HepG2 (cell line): ENCODE results near the gene TGFBRAP1. TPM values are rescaled to one million over a fixed set of nuclear protein-coding genes. Genes with fewer than 3 reads are reported as not detected.

ENCODE experiments used
- EHMT2 ChIP-seq: fragments of 200-600 bp; sonication (generic); IDR thresholded peaks from 2 replicates; pipeline ENCODE4 v1.7.0; 2017; ENCODE audit warnings: antibody characterized with exemption, low read depth, low read length, borderline replicate concordance
- ETV6 ChIP-seq: sonication (generic); formaldehyde crosslinking; conservative IDR thresholded peaks from 2 replicates; pipeline ENCODE4 v1.4.0; 2020; ENCODE audit warnings: missing genetic modification reagents
- GFI1 ChIP-seq: sonication (generic); formaldehyde crosslinking; IDR thresholded peaks from 2 replicates; pipeline ENCODE4 v1.5.0; 2020; ENCODE audit warnings: missing genetic modification reagents, mild to moderate bottlenecking, borderline replicate concordance
- HDAC1 ChIP-seq: sonication (generic); formaldehyde crosslinking; IDR thresholded peaks from 2 replicates; pipeline ENCODE4 v1.5.1; 2020; ENCODE audit warnings: mild to moderate bottlenecking, missing genetic modification reagents
- JUNB ChIP-seq: sonication (generic); formaldehyde crosslinking; IDR thresholded peaks from 2 replicates; pipeline ENCODE4 v1.8.0; 2022; ENCODE audit warnings: missing genetic modification reagents, mild to moderate bottlenecking, borderline replicate concordance
- KLF12 ChIP-seq: sonication (generic); formaldehyde crosslinking; IDR thresholded peaks from 2 replicates; pipeline ENCODE4 v1.4.0; 2020; ENCODE audit warnings: missing genetic modification reagents, borderline replicate concordance
- NR2F6 ChIP-seq, 2 experiments: IDR thresholded peaks; 2 replicates each; pipeline ENCODE4 v1.6.1; 2016; ENCODE audit warnings: antibody characterized with exemption in 1 of 2, mild to moderate bottlenecking in 1 of 2
- PAF1 ChIP-seq: IDR thresholded peaks from 2 replicates; pipeline ENCODE4 v1.6.1; 2016; ENCODE audit warnings: missing genetic modification reagents, missing compliant biosample characterization
- SP1 ChIP-seq, 2 experiments: fragments of 450-650 bp in 1 of 2; sonication (generic) in 1 of 2; formaldehyde crosslinking in 1 of 2; IDR thresholded peaks; 2 replicates each; pipeline versions ENCODE4 v1.4.0 to v1.6.1; 2016 to 2020; ENCODE audit warnings: missing genetic modification reagents in 1 of 2
- TCF7 ChIP-seq: sonication (generic); IDR thresholded peaks from 2 replicates; pipeline ENCODE4 v1.6.1; 2016; ENCODE audit warnings: antibody characterized with exemption, low read depth
- XBP1 ChIP-seq: sonication (generic); formaldehyde crosslinking; IDR thresholded peaks from 2 replicates; pipeline ENCODE4 v1.5.0; 2020; ENCODE audit warnings: missing genetic modification reagents
- ZNF430 ChIP-seq: sonication (generic); formaldehyde crosslinking; IDR thresholded peaks from 2 replicates; pipeline ENCODE4 v1.9.0; 2021; ENCODE audit warnings: mild to moderate bottlenecking, missing genetic modification reagents
- ZNF567 ChIP-seq: sonication (generic); formaldehyde crosslinking; IDR thresholded peaks from 2 replicates; pipeline ENCODE4 v1.8.1; 2023; ENCODE audit warnings: mild to moderate bottlenecking, missing genetic modification reagents, borderline replicate concordance
- ZNF773 ChIP-seq: sonication (generic); formaldehyde crosslinking; IDR thresholded peaks from 2 replicates; pipeline ENCODE4 v1.4.0; 2020; ENCODE audit warnings: missing genetic modification reagents, borderline replicate concordance
- ZNF788 ChIP-seq: sonication (generic); formaldehyde crosslinking; IDR thresholded peaks from 2 replicates; pipeline ENCODE4 v1.5.0; 2020; ENCODE audit warnings: mild to moderate bottlenecking, missing genetic modification reagents, borderline replicate concordance
- ZNF879 ChIP-seq: sonication (generic); formaldehyde crosslinking; IDR thresholded peaks from 2 replicates; pipeline ENCODE4 v1.8.1; 2023; ENCODE audit warnings: missing genetic modification reagents
- polyA plus RNA-seq, 8 experiments: library from polyadenylated mRNA; depleted of rRNA in 3 of 8; stranded (reverse) in 7 of 8; unstranded in 1 of 8; fragments of >200 nt; fragmentation: Illumina TruSeq in 4 of 8; extraction: Trizol in 4 of 8; gene quantifications; 2 replicates each; pipeline versions ENCODE4 v1.2.1 to v1.2.3, GENCODE V29; 2011 to 2016; ENCODE audit warnings: low read depth in 4 of 8, missing spikeins in 1 of 8, mixed read lengths in 1 of 8; ENCODE audit not compliant: insufficient read depth in 1 of 8
- total RNA-seq, 5 experiments: library from RNA; depleted of rRNA; stranded (reverse); fragments of >200 nt; fragmentation: Illumina TruSeq; extraction: Trizol; gene quantifications; 2 replicates each; pipeline ENCODE4 v1.2.3, GENCODE V29; 2016; ENCODE audit warnings: low read depth in 1 of 5
- TF ChIP-seq, protein P1 (sequence below): sonication (generic); formaldehyde crosslinking; IDR thresholded peaks from 2 replicates; pipeline ENCODE4 v1.4.0; 2020; ENCODE audit warnings: missing genetic modification reagents
- TF ChIP-seq, protein P2 (sequence below): sonication (generic); formaldehyde crosslinking; IDR thresholded peaks from 2 replicates; pipeline ENCODE4 v1.8.0; 2022; ENCODE audit warnings: mild to moderate bottlenecking, missing genetic modification reagents, borderline replicate concordance
- TF ChIP-seq, protein P3 (sequence below): IDR thresholded peaks from 2 replicates; pipeline ENCODE4 v1.6.1; 2016; ENCODE audit warnings: missing compliant biosample characterization, missing genetic modification reagents, borderline replicate concordance
- TF ChIP-seq, protein P4 (sequence below): IDR thresholded peaks from 2 replicates; pipeline ENCODE4 v1.6.1; 2012; ENCODE audit warnings: low read depth, low read length, improper control_type of control experiment
- TF ChIP-seq, protein P5 (sequence below): sonication (generic); IDR thresholded peaks from 2 replicates; pipeline ENCODE4 v1.6.1; 2016; ENCODE audit warnings: low read depth, borderline replicate concordance

Gene TGFBRAP1
- total and polyA plus RNA-seq, 2 of the 13 experiments (the other 11 are each of a cell fraction or from before 2014, with no cell fraction given), result 12.7 to 22.9 TPM

DNA sequence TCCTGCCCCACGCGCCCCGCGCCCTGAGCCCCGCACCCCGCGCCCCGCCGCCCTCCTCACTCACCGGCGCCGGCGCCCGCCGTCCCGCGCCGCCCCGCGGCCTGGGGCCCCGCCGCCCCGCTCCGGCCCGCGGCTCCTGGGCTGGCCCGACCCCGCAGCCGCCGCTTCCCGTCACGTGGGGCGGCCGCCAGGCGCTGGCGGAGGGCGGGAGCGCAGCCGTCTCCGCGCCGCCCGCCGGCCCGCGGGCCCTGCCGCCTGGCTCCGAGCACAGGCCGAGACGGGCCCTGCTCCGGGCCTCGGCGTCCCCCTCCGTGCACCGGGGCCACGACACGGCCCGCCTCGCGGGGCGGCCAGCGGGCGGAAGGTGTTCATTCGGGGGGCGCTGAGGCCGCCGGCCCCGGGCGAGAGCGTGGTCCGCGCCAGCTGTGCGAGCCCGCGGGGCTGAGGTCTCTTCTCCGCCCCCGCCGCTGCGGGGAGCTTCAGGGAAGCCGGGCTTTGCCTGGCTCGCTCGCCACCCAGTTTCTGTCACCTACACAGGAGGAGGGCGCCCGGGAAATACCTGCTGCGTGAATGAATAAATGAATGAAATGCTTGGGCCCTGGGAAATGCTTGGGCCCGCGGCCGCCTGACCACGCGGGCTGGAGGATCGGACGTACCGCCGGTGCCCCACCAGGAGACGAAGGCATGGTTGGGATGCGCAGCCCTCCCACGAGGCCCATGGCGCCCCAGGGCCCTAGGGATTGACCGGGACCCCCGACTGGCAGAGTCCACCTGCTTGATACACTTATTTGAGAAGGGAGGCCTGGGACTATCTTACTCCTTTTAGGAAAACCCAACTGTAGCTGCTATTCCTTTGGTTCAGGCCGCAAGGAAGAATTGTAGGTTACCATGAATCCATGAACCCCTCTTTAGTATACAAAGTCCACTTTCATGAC, at the start of gene TGFBRAP1 (continued):
- TF ChIP-seq ZNF430 (CRISPR knock-in tag) (0 out of 2 replicates have a peak, but pooled peaks have one; percentile 40), PAF1 (CRISPR knock-in tag) (no peak), HDAC1 (CRISPR knock-in tag) (no peak), JUNB (CRISPR knock-in tag) (no peak), XBP1 (CRISPR knock-in tag) (no peak), KLF12 (CRISPR knock-in tag) (peak; percentile 56; the same call in 1 of the 2 replicates), NR2F6 (IDR thresholded peaks at IDR 0.05) (no peak), NR2F6 (CRISPR knock-in tag; IDR thresholded peaks at IDR 0.05) (no peak), ZNF567 (peak; percentile 41; the same call in 1 of the 2 replicates), ETV6 (no peak), ZNF879 (CRISPR knock-in tag) (0 out of 2 replicates have a peak, but pooled peaks have one; percentile 17), SP1 (IDR thresholded peaks at IDR 0.05) (no peak), SP1 (CRISPR knock-in tag; IDR thresholded peaks at IDR 0.05) (no peak), EHMT2 (peak; percentile 66; the same call in 1 of the 2 replicates), ZNF773 (CRISPR knock-in tag) (peak; percentile 93; the same call in 1 of the 2 replicates), TCF7 (no peak), ZNF788 (CRISPR knock-in tag) (peak; percentile 50; the same call in 1 of the 2 replicates), GFI1 (peak; percentile 66; the same call in 1 of the 2 replicates)
- TF ChIP-seq, protein P1, sequence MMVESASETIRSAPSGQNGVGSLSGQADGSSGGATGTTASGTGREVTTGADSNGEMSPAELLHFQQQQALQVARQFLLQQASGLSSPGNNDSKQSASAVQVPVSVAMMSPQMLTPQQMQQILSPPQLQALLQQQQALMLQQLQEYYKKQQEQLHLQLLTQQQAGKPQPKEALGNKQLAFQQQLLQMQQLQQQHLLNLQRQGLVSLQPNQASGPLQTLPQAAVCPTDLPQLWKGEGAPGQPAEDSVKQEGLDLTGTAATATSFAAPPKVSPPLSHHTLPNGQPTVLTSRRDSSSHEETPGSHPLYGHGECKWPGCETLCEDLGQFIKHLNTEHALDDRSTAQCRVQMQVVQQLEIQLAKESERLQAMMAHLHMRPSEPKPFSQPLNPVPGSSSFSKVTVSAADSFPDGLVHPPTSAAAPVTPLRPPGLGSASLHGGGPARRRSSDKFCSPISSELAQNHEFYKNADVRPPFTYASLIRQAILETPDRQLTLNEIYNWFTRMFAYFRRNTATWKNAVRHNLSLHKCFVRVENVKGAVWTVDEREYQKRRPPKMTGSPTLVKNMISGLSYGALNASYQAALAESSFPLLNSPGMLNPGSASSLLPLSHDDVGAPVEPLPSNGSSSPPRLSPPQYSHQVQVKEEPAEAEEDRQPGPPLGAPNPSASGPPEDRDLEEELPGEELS (CRISPR knock-in tag), result peak; percentile 57
- TF ChIP-seq, protein P2, sequence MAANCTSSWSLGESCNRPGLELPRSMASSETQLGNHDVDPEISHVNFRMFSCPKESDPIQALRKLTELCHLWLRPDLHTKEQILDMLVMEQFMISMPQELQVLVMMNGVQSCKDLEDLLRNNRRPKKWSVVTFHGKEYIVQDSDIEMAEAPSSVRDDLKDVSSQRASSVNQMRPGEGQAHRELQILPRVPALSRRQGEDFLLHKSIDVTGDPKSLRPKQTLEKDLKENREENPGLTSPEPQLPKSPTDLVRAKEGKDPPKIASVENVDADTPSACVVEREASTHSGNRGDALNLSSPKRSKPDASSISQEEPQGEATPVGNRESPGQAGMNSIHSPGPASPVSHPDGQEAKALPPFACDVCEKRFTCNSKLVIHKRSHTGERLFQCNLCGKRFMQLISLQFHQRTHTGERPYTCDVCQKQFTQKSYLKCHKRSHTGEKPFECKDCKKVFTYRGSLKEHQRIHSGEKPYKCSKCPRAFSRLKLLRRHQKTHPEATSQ, result 0 out of 2 replicates have a peak, but pooled peaks have one; percentile 47
- TF ChIP-seq, protein P3, sequence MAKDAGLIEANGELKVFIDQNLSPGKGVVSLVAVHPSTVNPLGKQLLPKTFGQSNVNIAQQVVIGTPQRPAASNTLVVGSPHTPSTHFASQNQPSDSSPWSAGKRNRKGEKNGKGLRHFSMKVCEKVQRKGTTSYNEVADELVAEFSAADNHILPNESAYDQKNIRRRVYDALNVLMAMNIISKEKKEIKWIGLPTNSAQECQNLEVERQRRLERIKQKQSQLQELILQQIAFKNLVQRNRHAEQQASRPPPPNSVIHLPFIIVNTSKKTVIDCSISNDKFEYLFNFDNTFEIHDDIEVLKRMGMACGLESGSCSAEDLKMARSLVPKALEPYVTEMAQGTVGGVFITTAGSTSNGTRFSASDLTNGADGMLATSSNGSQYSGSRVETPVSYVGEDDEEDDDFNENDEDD, result peak; percentile 70
- TF ChIP-seq, protein P4, sequence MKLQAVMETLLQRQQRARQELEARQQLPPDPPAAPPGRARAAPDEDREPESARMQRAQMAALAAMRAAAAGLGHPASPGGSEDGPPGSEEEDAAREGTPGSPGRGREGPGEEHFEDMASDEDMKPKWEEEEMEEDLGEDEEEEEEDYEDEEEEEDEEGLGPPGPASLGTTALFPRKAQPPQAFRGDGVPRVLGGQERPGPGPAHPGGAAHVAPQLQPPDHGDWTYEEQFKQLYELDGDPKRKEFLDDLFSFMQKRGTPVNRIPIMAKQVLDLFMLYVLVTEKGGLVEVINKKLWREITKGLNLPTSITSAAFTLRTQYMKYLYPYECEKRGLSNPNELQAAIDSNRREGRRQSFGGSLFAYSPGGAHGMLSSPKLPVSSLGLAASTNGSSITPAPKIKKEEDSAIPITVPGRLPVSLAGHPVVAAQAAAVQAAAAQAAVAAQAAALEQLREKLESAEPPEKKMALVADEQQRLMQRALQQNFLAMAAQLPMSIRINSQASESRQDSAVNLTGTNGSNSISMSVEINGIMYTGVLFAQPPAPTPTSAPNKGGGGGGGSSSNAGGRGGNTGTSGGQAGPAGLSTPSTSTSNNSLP, result no peak
- TF ChIP-seq, protein P5, sequence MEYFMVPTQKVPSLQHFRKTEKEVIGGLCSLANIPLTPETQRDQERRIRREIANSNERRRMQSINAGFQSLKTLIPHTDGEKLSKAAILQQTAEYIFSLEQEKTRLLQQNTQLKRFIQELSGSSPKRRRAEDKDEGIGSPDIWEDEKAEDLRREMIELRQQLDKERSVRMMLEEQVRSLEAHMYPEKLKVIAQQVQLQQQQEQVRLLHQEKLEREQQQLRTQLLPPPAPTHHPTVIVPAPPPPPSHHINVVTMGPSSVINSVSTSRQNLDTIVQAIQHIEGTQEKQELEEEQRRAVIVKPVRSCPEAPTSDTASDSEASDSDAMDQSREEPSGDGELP, result peak; percentile 53; the same call in 1 of the 2 replicates
